ENCODE data around the gene ARCN1.

Gene ARCN1

DNA sequence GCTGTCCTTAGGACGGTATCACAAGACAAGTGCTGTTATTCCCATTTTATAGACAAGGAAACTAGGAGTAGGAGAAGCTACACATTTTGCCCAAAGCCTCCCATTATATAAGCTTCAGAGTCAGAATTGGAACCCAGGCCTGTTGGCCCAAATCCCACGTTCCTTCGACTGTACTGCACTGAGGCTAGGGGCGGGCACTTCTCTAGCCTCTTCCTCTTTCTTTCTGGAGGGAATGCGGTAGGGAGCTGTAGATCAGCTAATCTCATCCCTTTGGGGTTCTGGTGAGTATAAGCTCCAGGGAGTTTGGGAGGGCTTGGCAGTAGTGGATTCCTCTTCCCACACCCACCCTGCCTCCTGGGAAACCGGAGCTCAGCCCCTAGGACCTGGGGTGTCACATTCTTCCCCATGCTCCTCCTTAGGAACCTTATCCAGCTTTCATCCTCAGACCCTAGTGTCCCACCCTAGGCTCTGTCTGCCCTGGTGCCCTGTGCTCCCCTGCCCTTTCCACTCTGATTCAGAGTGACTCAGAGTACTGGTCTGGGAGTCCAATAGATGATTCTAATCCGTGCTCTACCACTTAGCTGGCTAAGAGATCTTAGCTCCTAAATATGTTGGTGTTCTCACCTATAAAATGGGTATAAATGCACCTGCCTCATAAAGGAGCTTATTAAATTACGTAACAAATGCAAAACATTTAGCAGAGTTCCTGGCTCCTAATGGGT is 64.5 kb downstream of the ARCN1 start:
- no peak for DNase-seq (ENCODE audit: low read depth, low spot score)

DNA sequence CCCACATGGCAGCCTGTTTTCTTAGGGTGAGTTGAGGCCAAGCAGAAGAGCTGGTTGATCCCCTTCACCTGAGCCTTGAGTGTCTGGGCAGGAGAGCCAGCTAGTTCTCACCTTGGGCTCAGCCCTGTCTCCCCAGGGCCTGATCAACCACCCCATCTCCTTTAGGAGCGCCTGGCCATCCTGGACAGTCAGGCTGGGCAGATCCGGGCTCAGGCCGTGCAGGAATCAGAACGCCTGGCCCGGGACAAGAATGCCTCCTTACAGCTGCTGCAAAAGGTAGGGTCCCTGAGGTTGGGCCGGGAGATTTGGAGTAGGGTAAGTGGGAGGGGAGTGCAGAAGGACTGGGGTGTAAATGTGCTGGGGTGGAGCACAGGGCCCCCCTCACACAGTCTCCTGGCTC is 66.5 kb downstream of the ARCN1 start:
- no peak for DNase-seq (ENCODE audit: low read depth, low spot score)

DNA sequence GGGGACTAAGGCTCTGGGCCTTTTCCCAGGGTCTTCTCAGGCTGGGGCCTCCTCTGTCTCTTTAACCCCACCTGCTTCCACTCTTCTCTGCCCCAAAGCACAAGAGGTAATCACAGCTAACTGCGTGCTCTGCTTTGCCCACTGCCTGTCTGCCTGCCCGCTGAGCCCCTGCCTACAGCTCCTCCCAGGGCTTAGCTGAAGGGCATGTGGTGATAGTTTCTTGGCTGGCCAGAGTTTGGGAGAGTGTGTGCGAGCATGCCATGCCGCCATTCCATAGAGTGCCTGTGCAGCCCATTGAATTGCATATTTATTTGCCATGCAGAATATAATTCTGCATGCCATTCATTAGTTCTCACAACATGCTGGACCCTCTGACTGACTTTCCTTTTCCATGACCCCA is 67.7 kb downstream of the ARCN1 start:
- no peak for DNase-seq (ENCODE audit: low read depth, low spot score)

- DNase-seq (ENCODE audit: low read depth, low spot score) = no peak
Measured at GRCh38 chr11:118640332-118641154, 68.3 kb downstream of the ARCN1 start.

- DNase-seq (ENCODE audit: low read depth, low spot score) = no peak
Measured at GRCh38 chr11:118641397-118642019, 69.3 kb downstream of the ARCN1 start.

DNA sequence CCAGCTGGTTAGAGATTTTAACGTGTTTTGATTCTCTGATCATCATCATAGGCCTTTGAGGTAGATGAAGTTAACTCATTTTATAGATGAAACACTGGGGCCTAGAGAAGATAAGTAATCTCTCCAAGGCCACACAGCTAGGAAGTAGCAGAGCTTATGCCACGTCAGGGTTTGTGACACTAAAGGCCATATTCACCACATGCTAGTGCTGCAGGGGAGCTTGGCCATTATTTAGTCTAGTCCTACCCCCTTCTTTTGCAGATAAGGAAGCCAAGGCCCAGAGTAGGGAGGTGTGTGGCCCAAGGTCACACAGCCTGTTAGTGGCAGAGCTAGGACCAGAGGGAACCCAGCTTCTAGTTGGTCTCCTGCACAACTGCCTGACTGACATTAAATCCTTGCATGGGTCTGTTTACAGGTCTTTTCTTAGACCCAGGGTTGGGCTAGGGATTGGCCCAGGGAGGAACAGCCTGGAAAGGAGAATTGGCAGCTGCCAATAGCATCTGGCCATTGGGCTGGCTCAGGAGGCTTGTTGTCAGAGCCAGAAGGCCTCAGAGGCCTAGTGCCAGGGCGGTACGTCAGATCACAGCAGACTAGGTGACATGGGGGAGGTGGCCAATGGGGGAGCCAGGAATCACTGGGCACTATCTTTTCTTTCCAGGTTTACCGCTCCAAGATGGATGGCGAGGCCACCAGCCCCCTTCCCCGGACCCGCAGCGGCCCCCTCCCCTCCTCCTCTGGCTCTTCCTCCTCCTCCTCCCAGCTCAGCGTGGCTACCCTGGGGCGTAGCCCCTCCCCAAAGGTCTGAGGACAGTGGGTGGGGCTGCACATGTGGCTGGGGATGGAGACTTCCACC is 71.2 kb downstream of the ARCN1 start:
- DNase-seq (ENCODE audit: low read depth, low spot score) = no peak

DNA sequence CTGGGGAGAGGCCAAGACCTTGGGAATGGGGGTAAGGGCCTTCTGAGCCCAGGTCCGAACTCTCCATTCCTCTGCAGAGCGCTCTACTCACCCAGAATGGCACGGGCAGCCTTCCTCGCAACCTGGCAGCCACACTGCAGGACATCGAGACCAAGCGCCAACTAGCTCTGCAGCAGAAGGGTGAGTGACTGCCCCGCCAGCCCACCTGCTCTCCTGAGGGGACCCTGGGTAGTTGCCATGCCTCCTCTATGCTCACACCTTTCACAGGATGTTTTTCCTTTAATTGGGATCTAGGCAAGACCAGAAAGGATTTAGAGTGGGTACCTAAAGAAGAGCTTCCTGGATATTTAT is 71.8 kb downstream of the ARCN1 start:
- no peak for DNase-seq (ENCODE audit: low read depth, low spot score)

GRCh38 chr11:118644496-118644895 is 72.3 kb downstream of the ARCN1 start:
- no peak for DNase-seq (ENCODE audit: low read depth, low spot score)

DNA sequence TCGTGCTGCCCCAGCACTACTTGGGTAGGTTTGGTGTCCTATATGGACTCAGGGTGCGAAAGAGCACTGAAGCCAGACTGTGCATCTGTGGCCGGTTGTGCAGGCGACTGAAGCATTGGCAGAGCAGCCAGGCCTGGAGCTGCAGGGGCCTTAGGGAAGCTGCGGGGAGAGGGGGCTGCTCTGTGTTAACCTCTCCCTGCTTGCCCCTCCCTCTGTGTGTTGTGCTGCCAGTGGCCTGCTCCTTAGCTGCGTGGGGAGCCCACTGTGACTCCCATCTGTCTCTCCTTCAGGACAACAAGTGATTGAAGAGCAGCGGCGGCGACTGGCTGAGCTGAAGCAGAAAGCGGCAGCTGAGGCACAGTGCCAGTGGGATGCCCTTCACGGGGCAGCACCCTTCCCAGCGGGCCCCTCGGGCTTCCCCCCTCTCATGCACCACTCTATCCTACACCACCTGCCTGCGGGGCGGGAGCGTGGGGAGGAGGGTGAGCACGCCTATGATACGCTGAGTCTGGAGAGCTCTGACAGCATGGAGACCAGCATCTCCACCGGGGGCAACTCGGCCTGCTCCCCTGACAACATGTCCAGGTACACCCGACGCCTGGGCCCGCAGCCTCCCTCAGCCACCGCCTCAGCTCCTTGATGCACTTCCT is 73.0 kb downstream of the ARCN1 start:
- no peak for DNase-seq (ENCODE audit: low read depth, low spot score)

- DNase-seq (ENCODE audit: low read depth, low spot score) = no peak
Measured at GRCh38 chr11:118646393-118646792, 74.2 kb downstream of the ARCN1 start.

DNA sequence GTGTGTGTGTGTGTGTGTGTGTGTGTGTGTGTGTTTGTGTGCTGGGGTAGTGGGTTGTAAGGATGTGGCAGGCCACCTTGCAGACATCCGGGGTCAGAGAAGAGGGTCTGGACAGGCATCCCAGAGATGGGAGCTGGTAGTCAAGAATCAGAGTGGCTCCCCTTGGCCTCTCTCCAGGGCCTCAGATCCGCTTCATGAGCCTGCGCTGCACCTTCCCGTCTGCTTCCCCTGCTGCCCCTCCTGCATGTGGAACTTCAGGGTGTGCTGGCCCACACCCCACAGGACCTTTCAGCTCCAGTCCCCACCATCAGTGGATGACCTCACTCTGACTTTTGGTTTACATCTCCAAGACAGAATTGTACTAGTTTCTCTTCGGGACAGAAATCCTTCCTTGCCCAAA is 76.1 kb downstream of the ARCN1 start:
- no peak for DNase-seq (ENCODE audit: low read depth, low spot score)

DNA sequence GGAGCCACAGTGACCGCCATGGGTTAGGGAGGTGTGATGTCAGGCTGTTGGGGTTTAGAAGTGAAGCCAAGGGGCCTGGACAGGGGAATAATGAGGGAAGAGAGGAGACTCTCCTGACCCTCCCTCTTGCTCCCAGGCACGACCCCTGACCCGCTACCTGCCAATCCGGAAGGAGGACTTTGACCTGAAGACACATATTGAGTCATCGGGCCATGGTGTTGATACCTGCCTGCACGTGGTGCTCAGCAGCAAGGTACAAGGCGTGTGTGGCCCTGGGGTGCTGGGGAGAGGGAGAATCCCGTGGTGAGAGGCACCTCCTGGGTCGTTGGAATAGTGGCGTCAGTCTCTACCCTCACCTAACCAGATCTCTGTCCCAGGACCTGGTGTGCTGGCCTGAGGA is 77.7 kb downstream of the ARCN1 start:
- no peak for DNase-seq (ENCODE audit: low read depth, low spot score)

DNA sequence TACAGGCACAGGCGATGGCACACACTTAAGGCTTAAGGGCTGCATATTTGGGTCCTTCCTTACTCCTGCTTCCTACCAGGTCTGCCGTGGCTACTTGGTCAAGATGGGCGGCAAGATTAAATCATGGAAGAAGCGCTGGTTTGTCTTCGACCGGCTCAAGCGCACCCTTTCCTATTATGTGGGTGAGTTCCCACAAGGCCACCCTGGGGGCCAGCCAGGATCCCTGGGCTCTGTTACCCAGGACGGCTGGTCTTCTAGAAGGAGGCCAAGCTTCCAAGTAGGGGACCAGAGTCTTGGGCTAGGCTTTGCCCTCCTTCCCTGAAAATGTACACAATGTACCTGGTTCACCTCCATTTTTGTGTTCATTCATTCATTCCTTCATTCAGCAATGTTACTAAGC is 78.2 kb downstream of the ARCN1 start:
- DNase-seq (ENCODE audit: low read depth, low spot score) = no peak

DNA sequence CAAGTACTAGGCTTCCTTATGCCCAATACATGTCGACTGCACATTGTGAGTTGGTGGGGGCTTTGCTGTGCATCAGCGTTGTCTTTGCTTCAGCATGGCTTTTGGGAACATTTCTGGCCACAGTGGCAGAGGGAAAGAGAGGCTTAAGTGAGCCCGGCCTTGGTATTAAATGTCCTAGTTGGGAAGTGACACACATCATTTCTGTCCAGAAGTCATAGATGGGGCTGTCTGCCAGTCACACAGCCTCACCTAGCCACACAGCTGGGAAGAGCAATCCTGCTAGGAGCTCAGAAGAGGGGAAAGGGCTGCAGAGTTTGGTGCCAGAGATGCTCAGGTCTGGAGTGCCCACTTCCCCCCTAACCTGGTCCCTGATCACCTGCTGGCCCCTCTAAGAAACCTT is 79.6 kb downstream of the ARCN1 start:
- no peak for DNase-seq (ENCODE audit: low read depth, low spot score)
